ENCODE measurements around the gene KCNMB3.
A peak's percentile ranks its signal among the peaks of the same experiment; 100 is the strongest.

The KCNMB3 gene

GRCh38 chr3:179196700-179197099 lies 54.2 kb downstream of the KCNMB3 start:
- TF ChIP-seq CTCF (IDR thresholded peaks at IDR 0.05; ENCODE audit: low read length) (no peak), EZH2 (IDR thresholded peaks at IDR 0.05; ENCODE audit: borderline replicate concordance, low read length) (no peak)
- no peaks in the 10 kb centered on the region for H3K27me3 ChIP-seq (ENCODE audit: insufficient read depth, low read length)
- no peak overlapping the region for H3K4me3 ChIP-seq (ENCODE audit: low read depth, low read length, poor library complexity, severe bottlenecking)
- no peaks in the 10 kb centered on the region; the same call in 1 of the 2 replicates for H3F3A ChIP-seq (ENCODE audit: insufficient read depth, low read length)
- no peak overlapping the region for H2AFZ ChIP-seq (ENCODE audit: low read length)
- peaks cover 34% of the 10 kb centered on the region for H3K4me1 ChIP-seq (ENCODE audit: insufficient read depth, low read length, severe bottlenecking)
- H3K79me2 ChIP-seq (ENCODE audit: insufficient read depth, low read length): peaks cover 26% of the 10 kb centered on the region
- peak overlapping the region; percentile 17 for H3K4me2 ChIP-seq (ENCODE audit: low read length)
- H3K9me2 ChIP-seq (ENCODE audit: low read depth, low read length): no peaks in the 10 kb centered on the region
- no peaks in the 10 kb centered on the region for H3K9me3 ChIP-seq (ENCODE audit: low read length)
- no peaks in the 10 kb centered on the region for H4K20me1 ChIP-seq (ENCODE audit: insufficient read depth, low read length)
- peaks cover 24% of the 10 kb centered on the region; the same call in 1 of the 2 replicates for H3K36me3 ChIP-seq (ENCODE audit: insufficient read depth, low read length)
- H3K27ac ChIP-seq (ENCODE audit: low read depth, low read length, poor library complexity, severe bottlenecking): peak overlapping the region; percentile 82
- H3K9ac ChIP-seq (ENCODE audit: low read length): 0 out of 2 replicates have a peak overlapping the region, but pooled peaks have one; percentile 8

GRCh38 chr3:179196098-179196497 lies 54.8 kb downstream of the KCNMB3 start:
- H3K4me2 ChIP-seq (ENCODE audit: low read length): peak overlapping the region; percentile 17
- H4K20me1 ChIP-seq (ENCODE audit: insufficient read depth, low read length): no peaks in the 10 kb centered on the region
- H3K4me1 ChIP-seq (ENCODE audit: insufficient read depth, low read length, severe bottlenecking): peaks cover 34% of the 10 kb centered on the region
- H3K9me3 ChIP-seq (ENCODE audit: low read length): no peaks in the 10 kb centered on the region
- H3K9me2 ChIP-seq (ENCODE audit: low read depth, low read length): no peaks in the 10 kb centered on the region
- H3K27me3 ChIP-seq (ENCODE audit: insufficient read depth, low read length): no peaks in the 10 kb centered on the region
- no peak overlapping the region for H2AFZ ChIP-seq (ENCODE audit: low read length)
- no peak for TF ChIP-seq CTCF (IDR thresholded peaks at IDR 0.05; ENCODE audit: low read length)
- TF ChIP-seq EZH2 (IDR thresholded peaks at IDR 0.05; ENCODE audit: borderline replicate concordance, low read length): no peak
- H3K36me3 ChIP-seq (ENCODE audit: insufficient read depth, low read length): peaks cover 21% of the 10 kb centered on the region; the same call in 1 of the 2 replicates
- peak overlapping the region; percentile 82 for H3K27ac ChIP-seq (ENCODE audit: low read depth, low read length, poor library complexity, severe bottlenecking)
- peaks cover 26% of the 10 kb centered on the region for H3K79me2 ChIP-seq (ENCODE audit: insufficient read depth, low read length)
- no peak overlapping the region for H3K4me3 ChIP-seq (ENCODE audit: low read depth, low read length, poor library complexity, severe bottlenecking)
- H3K9ac ChIP-seq (ENCODE audit: low read length): 0 out of 2 replicates have a peak overlapping the region, but pooled peaks have one; percentile 8
- H3F3A ChIP-seq (ENCODE audit: insufficient read depth, low read length): no peaks in the 10 kb centered on the region; the same call in 1 of the 2 replicates

- no peaks in the 10 kb centered on the region for H3K9me2 ChIP-seq (ENCODE audit: low read depth, low read length)
- H3K9ac ChIP-seq (ENCODE audit: low read length): no peak overlapping the region
- no peaks in the 10 kb centered on the region for H4K20me1 ChIP-seq (ENCODE audit: insufficient read depth, low read length)
- H3K27me3 ChIP-seq (ENCODE audit: insufficient read depth, low read length): no peaks in the 10 kb centered on the region
- H3K9me3 ChIP-seq (ENCODE audit: low read length): no peaks in the 10 kb centered on the region
- H3F3A ChIP-seq (ENCODE audit: insufficient read depth, low read length): no peaks in the 10 kb centered on the region; the same call in 1 of the 2 replicates
- H3K4me1 ChIP-seq (ENCODE audit: insufficient read depth, low read length, severe bottlenecking): peaks cover 37% of the 10 kb centered on the region
- TF ChIP-seq EZH2 (IDR thresholded peaks at IDR 0.05; ENCODE audit: borderline replicate concordance, low read length) (no peak), CTCF (IDR thresholded peaks at IDR 0.05; ENCODE audit: low read length) (no peak)
- H3K36me3 ChIP-seq (ENCODE audit: insufficient read depth, low read length): peaks cover 14% of the 10 kb centered on the region; the same call in 1 of the 2 replicates
- H3K4me3 ChIP-seq (ENCODE audit: low read depth, low read length, poor library complexity, severe bottlenecking): no peak overlapping the region
- H2AFZ ChIP-seq (ENCODE audit: low read length): no peak overlapping the region
- peak overlapping the region; percentile 82 for H3K27ac ChIP-seq (ENCODE audit: low read depth, low read length, poor library complexity, severe bottlenecking)
- peak overlapping the region; percentile 17; the same call in 1 of the 2 replicates for H3K4me2 ChIP-seq (ENCODE audit: low read length)
- H3K79me2 ChIP-seq (ENCODE audit: insufficient read depth, low read length): peaks cover 31% of the 10 kb centered on the region
Measured at GRCh38 chr3:179194931-179195330, 56.0 kb downstream of the KCNMB3 start.
